Neutrophil (primary cell): ENCODE data around the gene APC2.

Experiments used
- H3K27ac ChIP-seq: fragments of 200-600 bp; sonication (generic); 2 replicates; pipeline ENCODE4 v1.5.1; 2016; ENCODE audit warnings: mild to moderate bottlenecking, moderate library complexity
- H3K27me3 ChIP-seq: fragments of 200-600 bp; sonication (generic); 2 replicates; pipeline ENCODE4 v1.6.0; 2016; ENCODE audit warnings: mild to moderate bottlenecking
- H3K36me3 ChIP-seq: fragments of 200-600 bp; sonication (generic); 2 replicates; pipeline ENCODE4 v1.5.1; 2017
- H3K4me1 ChIP-seq, 2 experiments: fragments of 200-600 bp in 1 of 2; sonication (generic) in 1 of 2; 1 replicate in 1 of 2; 2 replicates in 1 of 2; pipeline versions ENCODE4 v1.5.1 to v1.6.1; 2013 to 2016; ENCODE audit warnings: low read depth in 1 of 2, low read length in 1 of 2, mild to moderate bottlenecking in 1 of 2, moderate library complexity in 1 of 2; ENCODE audit not compliant: control insufficient read depth in 1 of 2, insufficient read depth in 1 of 2
- H3K4me3 ChIP-seq, 2 experiments: fragments of 200-600 bp in 1 of 2; sonication (generic) in 1 of 2; 1 replicate in 1 of 2; 2 replicates in 1 of 2; pipeline ENCODE4 v1.5.1; 2013 to 2016; ENCODE audit warnings: low read depth in 1 of 2, low read length in 1 of 2, mild to moderate bottlenecking in 1 of 2, moderate library complexity in 1 of 2
- H3K9me3 ChIP-seq: fragments of 200-600 bp; sonication (generic); 2 replicates; pipeline ENCODE4 v1.5.1; 2016
- TF ChIP-seq, protein P1 (sequence below): fragments of 200-600 bp; sonication (generic); IDR thresholded peaks from 2 replicates; pipeline ENCODE4 v1.5.1; 2016; ENCODE audit warnings: antibody characterized with exemption

Gene APC2

GRCh38 chr19:1412995-1413800 is 36.7 kb upstream of the APC2 start:
- Histone ChIP-seq H3K4me3 (no peak overlapping the region), H3K9me3 (no peaks in the 10 kb centered on the region), H3K27me3 (no peaks in the 10 kb centered on the region), H3K4me1 (peaks cover 25 to 32% of the 10 kb centered on the region in 2 experiments), H3K27ac (peak overlapping the region; percentile 25), H3K36me3 (peaks cover 24% of the 10 kb centered on the region)
- TF ChIP-seq, protein P1, sequence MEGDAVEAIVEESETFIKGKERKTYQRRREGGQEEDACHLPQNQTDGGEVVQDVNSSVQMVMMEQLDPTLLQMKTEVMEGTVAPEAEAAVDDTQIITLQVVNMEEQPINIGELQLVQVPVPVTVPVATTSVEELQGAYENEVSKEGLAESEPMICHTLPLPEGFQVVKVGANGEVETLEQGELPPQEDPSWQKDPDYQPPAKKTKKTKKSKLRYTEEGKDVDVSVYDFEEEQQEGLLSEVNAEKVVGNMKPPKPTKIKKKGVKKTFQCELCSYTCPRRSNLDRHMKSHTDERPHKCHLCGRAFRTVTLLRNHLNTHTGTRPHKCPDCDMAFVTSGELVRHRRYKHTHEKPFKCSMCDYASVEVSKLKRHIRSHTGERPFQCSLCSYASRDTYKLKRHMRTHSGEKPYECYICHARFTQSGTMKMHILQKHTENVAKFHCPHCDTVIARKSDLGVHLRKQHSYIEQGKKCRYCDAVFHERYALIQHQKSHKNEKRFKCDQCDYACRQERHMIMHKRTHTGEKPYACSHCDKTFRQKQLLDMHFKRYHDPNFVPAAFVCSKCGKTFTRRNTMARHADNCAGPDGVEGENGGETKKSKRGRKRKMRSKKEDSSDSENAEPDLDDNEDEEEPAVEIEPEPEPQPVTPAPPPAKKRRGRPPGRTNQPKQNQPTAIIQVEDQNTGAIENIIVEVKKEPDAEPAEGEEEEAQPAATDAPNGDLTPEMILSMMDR, result no peak

DNA sequence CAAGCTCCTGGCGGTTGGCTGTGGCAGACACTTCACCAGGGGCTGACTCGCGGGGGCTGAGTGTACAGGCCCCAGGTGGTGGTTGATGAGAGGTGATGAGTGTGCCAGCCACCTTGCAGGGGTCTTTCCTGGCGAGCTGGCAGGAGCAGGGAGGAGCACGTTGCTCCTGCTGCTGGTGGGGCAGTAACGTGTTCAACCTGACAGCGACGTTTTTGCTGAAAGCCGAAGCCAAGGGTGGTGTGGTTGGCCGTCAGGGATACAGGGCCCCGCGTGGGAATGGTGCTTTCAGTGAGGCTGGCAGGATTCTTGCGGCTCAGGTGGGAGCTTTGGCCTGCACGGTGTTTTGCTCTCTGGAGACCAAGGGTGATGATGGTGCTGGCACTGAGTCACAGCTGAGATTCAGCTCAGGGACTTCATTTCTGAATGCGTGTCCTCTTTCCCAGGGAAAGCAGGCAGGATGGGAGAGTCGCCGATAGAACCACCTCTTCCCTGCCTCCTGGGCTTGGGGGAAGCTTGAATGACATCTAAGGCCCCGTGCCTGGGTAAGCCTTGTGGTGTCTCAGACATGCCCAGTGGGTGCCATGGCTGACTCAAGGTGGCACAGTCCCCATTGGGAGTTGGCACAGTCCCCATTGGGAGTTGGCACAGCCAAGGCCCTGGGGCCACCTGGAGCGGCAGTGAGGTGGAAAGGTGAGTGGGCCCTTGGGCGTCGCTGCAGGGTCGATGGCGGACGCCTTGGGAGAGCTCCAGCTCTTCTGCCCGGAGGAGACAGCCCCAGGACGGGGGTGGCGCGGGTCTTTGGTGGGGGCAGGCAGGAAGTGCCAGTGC is 33.7 kb upstream of the APC2 start:
- no peak overlapping the region for H3K4me3 ChIP-seq
- H3K4me1 ChIP-seq, result peaks cover 8 to 10% of the 10 kb centered on the region in 2 experiments

GRCh38 chr19:1417145-1417544 is 32.8 kb upstream of the APC2 start:
- Histone ChIP-seq H3K9me3 (no peaks in the 10 kb centered on the region), H3K4me1 (peaks cover 8 to 10% of the 10 kb centered on the region in 2 experiments), H3K36me3 (peaks cover 60% of the 10 kb centered on the region), H3K27ac (no peak overlapping the region), H3K27me3 (no peaks in the 10 kb centered on the region), H3K4me3 (no peak overlapping the region)
- TF ChIP-seq, protein P1, result no peak

More for the DNA sequence above, 33.7 kb upstream of the APC2 start:
- Histone ChIP-seq H3K27ac (peak overlapping the region; percentile 53), H3K9me3 (no peaks in the 10 kb centered on the region), H3K36me3 (peaks cover 51% of the 10 kb centered on the region), H3K27me3 (no peaks in the 10 kb centered on the region)
- TF ChIP-seq, protein P1, result no peak

- Histone ChIP-seq H3K4me3 (no peak overlapping the region), H3K9me3 (no peaks in the 10 kb centered on the region), H3K4me1 (peaks cover 8 to 11% of the 10 kb centered on the region in 2 experiments), H3K27ac (no peak overlapping the region), H3K36me3 (peaks cover 62% of the 10 kb centered on the region), H3K27me3 (no peaks in the 10 kb centered on the region)
- TF ChIP-seq, protein P1, result no peak
Measured at GRCh38 chr19:1417681-1418495, 32.0 kb upstream of the APC2 start.

GRCh38 chr19:1418496-1418775 is 31.5 kb upstream of the APC2 start:
- H3K36me3 ChIP-seq, result peaks cover 60% of the 10 kb centered on the region
- TF ChIP-seq, protein P1, result no peak
- H3K27ac ChIP-seq, result no peak overlapping the region
- peaks cover 12 to 16% of the 10 kb centered on the region in 2 experiments for H3K4me1 ChIP-seq
- no peak overlapping the region for H3K4me3 ChIP-seq
- no peaks in the 10 kb centered on the region for H3K27me3 ChIP-seq
- no peaks in the 10 kb centered on the region for H3K9me3 ChIP-seq
